Endothelial cell of umbilical vein (primary cell): ENCODE data around the gene CCNY. TPM values are rescaled to one million over a fixed set of nuclear protein-coding genes. Genes with fewer than 3 reads are reported as not detected.

Experiments
- BruUV-seq: library from RNA; stranded (reverse); fragments of 400-500 nt; replicated peaks from 2 replicates; lab custom pipeline; 2021; lab: Mats Ljungman, UMichigan
- CTCF ChIA-PET: fragments of 300-600, 350-600 bp; sonication (Branson Sonifier 250); formaldehyde crosslinking; loops from one replicate; lab custom pipeline; 2021; ENCODE audit warnings: antibody characterized with exemption, inconsistent platforms; lab: Charles Lee
- POLR2A ChIA-PET: fragments of 300-600, 350-600 bp; sonication (Branson Sonifier 250); formaldehyde crosslinking; loops from one replicate; lab custom pipeline; 2021; ENCODE audit warnings: antibody characterized with exemption, inconsistent platforms; lab: Charles Lee
- DNase-seq: peaks from one replicate; pipeline ENCODE4 v3.0.0-alpha.2; 2011; ENCODE audit warnings: low read depth, low spot score
- FAIRE-seq: peaks from 2 replicates; lab custom pipeline; 2011; peaks lifted over from hg19 to GRCh38; lab: Jason Lieb, UNC
- H2AFZ ChIP-seq: 2 replicates; pipeline ENCODE4 v1.6.0; 2012; ENCODE audit warnings: low read depth, low read length, control low read depth, inconsistent platforms
- H3K27ac ChIP-seq: 2 replicates; pipeline ENCODE4 v1.5.1; 2011; ENCODE audit warnings: low read depth, mild to moderate bottlenecking, control low read depth, low read length, moderate library complexity; ENCODE audit not compliant: insufficient read depth
- H3K27me3 ChIP-seq, 2 experiments: 2 replicates each; pipeline versions ENCODE4 v1.6.0 to v1.6.1; 2011; ENCODE audit warnings: low read length in 2 of 2, mixed read lengths in 1 of 2; ENCODE audit not compliant: control insufficient read depth in 2 of 2, insufficient read depth in 2 of 2
- H3K36me3 ChIP-seq, 2 experiments: 2 replicates in 1 of 2; 3 replicates in 1 of 2; pipeline ENCODE4 v1.5.1; 2011; ENCODE audit warnings: low read length in 2 of 2, mild to moderate bottlenecking in 1 of 2, moderate library complexity in 1 of 2; ENCODE audit not compliant: control insufficient read depth in 2 of 2, insufficient read depth in 2 of 2; ENCODE audit errors: extremely low read depth in 1 of 2
- H3K4me1 ChIP-seq: 3 replicates; pipeline ENCODE4 v1.5.1; 2011; ENCODE audit warnings: mild to moderate bottlenecking, low read length; ENCODE audit not compliant: control insufficient read depth, insufficient read depth; ENCODE audit errors: extremely low read depth
- H3K4me2 ChIP-seq: 2 replicates; pipeline ENCODE4 v1.6.1; 2011; ENCODE audit warnings: low read length, control low read depth, mixed read lengths; ENCODE audit not compliant: insufficient read depth
- H3K4me3 ChIP-seq, 3 experiments: fragments of 200-600 bp in 1 of 3; sonication (generic), shearing (Covaris generic) in 1 of 3; replicated peaks in 1 of 3; 2 replicates each; pipeline ENCODE4 v1.5.1; 2011 to 2016; ENCODE audit warnings: control low read depth in 3 of 3, low read length in 3 of 3, mild to moderate bottlenecking in 2 of 3, inconsistent platforms in 1 of 3, low read depth in 1 of 3, moderate library complexity in 1 of 3; ENCODE audit not compliant: insufficient read depth in 1 of 3
- H3K79me2 ChIP-seq: 2 replicates; pipeline ENCODE4 v1.6.0; 2012; ENCODE audit warnings: low read length, inconsistent platforms; ENCODE audit not compliant: control insufficient read depth, insufficient read depth
- H3K9ac ChIP-seq: replicated peaks from 2 replicates; pipeline ENCODE3; 2011; ENCODE audit warnings: low read length, control low read depth; ENCODE audit not compliant: insufficient read depth; ENCODE audit errors: extremely low read depth
- H3K9me1 ChIP-seq: replicated peaks from 3 replicates; pipeline ENCODE4 v1.6.0; 2011; ENCODE audit warnings: mild to moderate bottlenecking, low read length; ENCODE audit not compliant: control insufficient read depth, insufficient read depth; ENCODE audit errors: extremely low read depth
- H3K9me3 ChIP-seq: replicated peaks from 2 replicates; pipeline ENCODE4 v1.5.1; 2012; ENCODE audit warnings: low read length, inconsistent platforms; ENCODE audit not compliant: control insufficient read depth, insufficient read depth
- H4K20me1 ChIP-seq: replicated peaks from 2 replicates; pipeline ENCODE3; 2011; ENCODE audit warnings: mild to moderate bottlenecking, low read length; ENCODE audit not compliant: control insufficient read depth, insufficient read depth; ENCODE audit errors: extremely low read depth
- CTCF ChIP-seq, 2 donors: IDR thresholded peaks; 1 replicate in 1 of 2; 2 replicates in 1 of 2; pipeline ENCODE4 v1.5.1; 2011; ENCODE audit warnings: low read length in 2 of 2, mild to moderate bottlenecking in 2 of 2, moderate library complexity in 2 of 2, control low read depth in 1 of 2, inconsistent platforms in 1 of 2, low read depth in 1 of 2; ENCODE audit not compliant: insufficient read depth in 1 of 2; ENCODE audit errors: extremely low read depth in 1 of 2
- GATA2 ChIP-seq: IDR thresholded peaks from 2 replicates; pipeline ENCODE4 v1.7.0; 2011; ENCODE audit warnings: low read depth, mild to moderate bottlenecking, moderate library complexity, mixed read lengths, low read length; ENCODE audit not compliant: insufficient read length, insufficient read depth
- JUN ChIP-seq: IDR thresholded peaks from 2 replicates; pipeline ENCODE4 v1.6.1; 2011; ENCODE audit warnings: borderline replicate concordance, low read depth; ENCODE audit not compliant: insufficient read length, insufficient read depth
- MAX ChIP-seq: IDR thresholded peaks from 2 replicates; pipeline ENCODE4 v1.6.1; 2011; ENCODE audit not compliant: insufficient read depth, insufficient read length
- MYC ChIP-seq: IDR thresholded peaks from one replicate; pipeline ENCODE4 v1.6.1; 2011; ENCODE audit warnings: mild to moderate bottlenecking, low read depth, low read length
- POLR2A ChIP-seq: IDR thresholded peaks from 2 replicates; pipeline ENCODE4 v1.6.1; 2012; ENCODE audit warnings: low read depth, mild to moderate bottlenecking, control low read depth, low read length
- dilution Hi-C: fragments of 300-500 bp; cut with MboI; formaldehyde crosslinking; loops from one replicate; pipeline ENCODE4 v1.15.0; 2019; ENCODE audit warnings: low sequenced_read_pairs; ENCODE audit not compliant: extremely low pct_ligation_motif_present
- intact Hi-C: fragments of 100-400 bp; cut with micrococcal nuclease; formaldehyde crosslinking; loops from one replicate; pipeline ENCODE4 v1.10.0; 2022
- polyA plus RNA-seq, 4 experiments: library from polyadenylated mRNA; depleted of rRNA in 3 of 4; stranded (reverse) in 3 of 4; unstranded in 1 of 4; fragments of >200 nt; gene quantifications; 2 replicates each; pipeline versions ENCODE4 v1.2.1 to v1.2.3, GENCODE V29; 2011 to 2012; ENCODE audit warnings: missing spikeins in 1 of 4
- total RNA-seq: library from RNA; stranded (reverse); gene quantifications from 2 replicates; pipeline ENCODE4 v1.2.3, GENCODE V29; 2021

Gene CCNY
- total and polyA plus RNA-seq, 2 donors (not counting 3 experiments of a cell fraction or from before 2014, with no cell fraction given): 61.5 to 107 TPM

GRCh38 chr10:35322636-35323035, 13.7 kb upstream of the CCNY start:
- Histone ChIP-seq H3K4me2 (no peak overlapping the region), H3K9me3 (no peaks in the 10 kb centered on the region), H3K36me3 (no peaks in the 10 kb centered on the region), H3K9me1 (no peaks in the 10 kb centered on the region), H2AFZ (no peak overlapping the region), H3K4me1 (no peaks in the 10 kb centered on the region), H4K20me1 (no peaks in the 10 kb centered on the region), H3K27ac (no peak overlapping the region), H3K4me3 (no peak overlapping the region), H3K79me2 (peaks cover 27% of the 10 kb centered on the region), H3K27me3 (no peaks in the 10 kb centered on the region), H3K9ac (no peak overlapping the region)
- no TSS peak for BruUV-seq
- CTCF ChIA-PET: no interaction called here
- POLR2A ChIA-PET: no interaction called here
- DNase-seq: no peak
- intact Hi-C loops: no loop called here
- dilution Hi-C loops: no loop called here
- TF ChIP-seq CTCF (IDR thresholded peaks at IDR 0.05; ENCODE audit: extremely low read depth in 1 of 2, insufficient read depth in 1 of 2, low read depth in 1 of 2, low read length in 2 of 2) (no peak), POLR2A (no peak), MAX (no peak), JUN (no peak)
- FAIRE-seq: no peak

DNA sequence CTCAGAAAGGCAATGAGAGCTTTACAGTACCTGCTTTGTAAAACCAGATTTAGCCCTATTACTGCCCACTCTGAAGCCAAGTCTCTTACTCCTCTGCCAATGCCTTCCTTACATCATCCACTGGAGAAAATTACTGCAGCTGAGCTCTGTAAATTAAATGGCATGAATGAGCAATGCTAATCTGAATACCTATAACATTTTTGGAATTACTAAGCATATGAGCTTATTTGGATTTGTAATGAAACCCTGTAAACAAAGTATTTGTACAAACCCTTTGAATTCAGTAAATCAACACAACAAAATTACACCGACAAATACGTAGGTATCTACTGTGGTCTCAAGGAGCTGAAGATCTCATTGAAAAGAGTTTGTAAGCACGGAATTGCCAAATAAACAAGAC, 12.1 kb upstream of the CCNY start:
- H3K4me3 ChIP-seq: no peak overlapping the region
- no peaks in the 10 kb centered on the region for H3K4me1 ChIP-seq
- DNase-seq (no peak), FAIRE-seq (peak; percentile 57)
- CTCF ChIA-PET: no interaction called here
- H2AFZ ChIP-seq: no peak overlapping the region
- intact Hi-C loops (no loop called here), dilution Hi-C loops (no loop called here)
- TF ChIP-seq MYC (no peak), GATA2 (no peak)
- H3K4me2 ChIP-seq: no peak overlapping the region
- no peak overlapping the region for H3K9ac ChIP-seq
- H3K36me3 ChIP-seq: no peaks in the 10 kb centered on the region
- H3K27ac ChIP-seq: no peak overlapping the region
- H3K79me2 ChIP-seq: peaks cover 37% of the 10 kb centered on the region
- H3K9me3 ChIP-seq: no peaks in the 10 kb centered on the region
- H4K20me1 ChIP-seq: no peaks in the 10 kb centered on the region
- no TSS peak for BruUV-seq
- POLR2A ChIA-PET: interaction anchor here (0.6 to 0.7 kb wide), 2 partner anchors 73 to 187 kb away, joined by 3 to 4 read pairs; no protein-coding TSS in a partner anchor
- H3K27me3 ChIP-seq: no peaks in the 10 kb centered on the region
- no peaks in the 10 kb centered on the region for H3K9me1 ChIP-seq
